AG09319 (cell line): ENCODE data around the gene SLC45A1.

Source experiments
- DNase-seq: peaks from one replicate; pipeline ENCODE4 v3.0.0-alpha.2; 2010; ENCODE audit warnings: low read depth; ENCODE audit errors: extremely low read depth
- TF ChIP-seq, protein P1 (sequence below): IDR thresholded peaks from 2 replicates; pipeline ENCODE4 v1.5.1; 2011; ENCODE audit warnings: low read depth, mild to moderate bottlenecking, inconsistent platforms, low read length, moderate library complexity

The SLC45A1 gene

GRCh38 chr1:8297245-8297644 is 20.7 kb upstream of the SLC45A1 start:
- TF ChIP-seq, protein P1, sequence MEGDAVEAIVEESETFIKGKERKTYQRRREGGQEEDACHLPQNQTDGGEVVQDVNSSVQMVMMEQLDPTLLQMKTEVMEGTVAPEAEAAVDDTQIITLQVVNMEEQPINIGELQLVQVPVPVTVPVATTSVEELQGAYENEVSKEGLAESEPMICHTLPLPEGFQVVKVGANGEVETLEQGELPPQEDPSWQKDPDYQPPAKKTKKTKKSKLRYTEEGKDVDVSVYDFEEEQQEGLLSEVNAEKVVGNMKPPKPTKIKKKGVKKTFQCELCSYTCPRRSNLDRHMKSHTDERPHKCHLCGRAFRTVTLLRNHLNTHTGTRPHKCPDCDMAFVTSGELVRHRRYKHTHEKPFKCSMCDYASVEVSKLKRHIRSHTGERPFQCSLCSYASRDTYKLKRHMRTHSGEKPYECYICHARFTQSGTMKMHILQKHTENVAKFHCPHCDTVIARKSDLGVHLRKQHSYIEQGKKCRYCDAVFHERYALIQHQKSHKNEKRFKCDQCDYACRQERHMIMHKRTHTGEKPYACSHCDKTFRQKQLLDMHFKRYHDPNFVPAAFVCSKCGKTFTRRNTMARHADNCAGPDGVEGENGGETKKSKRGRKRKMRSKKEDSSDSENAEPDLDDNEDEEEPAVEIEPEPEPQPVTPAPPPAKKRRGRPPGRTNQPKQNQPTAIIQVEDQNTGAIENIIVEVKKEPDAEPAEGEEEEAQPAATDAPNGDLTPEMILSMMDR: no peak
- DNase-seq: no peak

GRCh38 chr1:8299963-8300362 is 18.0 kb upstream of the SLC45A1 start:
- DNase-seq: no peak
- TF ChIP-seq, protein P1: no peak

GRCh38 chr1:8302081-8302956 is 15.6 kb upstream of the SLC45A1 start:
- DNase-seq: no peak
- TF ChIP-seq, protein P1: no peak

DNA sequence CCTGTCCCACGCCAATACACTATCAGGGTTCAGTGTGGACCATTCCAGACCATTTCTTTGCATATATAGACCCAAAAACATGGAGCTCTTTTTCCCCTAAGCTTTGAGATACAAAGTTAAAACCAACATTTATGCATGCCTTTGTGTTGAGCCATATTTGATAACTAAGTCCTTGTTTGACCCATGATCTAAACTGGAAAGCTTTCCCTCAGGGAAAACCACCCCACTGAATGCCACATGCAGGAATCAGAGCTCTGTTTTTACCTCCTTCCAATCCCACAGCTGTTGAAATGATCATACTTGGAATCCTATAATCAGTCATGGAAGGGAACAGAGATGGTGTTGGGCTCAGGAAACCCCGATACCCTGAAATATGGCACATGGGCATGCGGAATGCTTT is 14.8 kb upstream of the SLC45A1 start:
- TF ChIP-seq, protein P1: no peak

GRCh38 chr1:8303876-8304275 is 14.0 kb upstream of the SLC45A1 start:
- DNase-seq: no peak
- TF ChIP-seq, protein P1: no peak

More for the DNA sequence above, 14.8 kb upstream of the SLC45A1 start:
- DNase-seq: peak; percentile 14

DNA sequence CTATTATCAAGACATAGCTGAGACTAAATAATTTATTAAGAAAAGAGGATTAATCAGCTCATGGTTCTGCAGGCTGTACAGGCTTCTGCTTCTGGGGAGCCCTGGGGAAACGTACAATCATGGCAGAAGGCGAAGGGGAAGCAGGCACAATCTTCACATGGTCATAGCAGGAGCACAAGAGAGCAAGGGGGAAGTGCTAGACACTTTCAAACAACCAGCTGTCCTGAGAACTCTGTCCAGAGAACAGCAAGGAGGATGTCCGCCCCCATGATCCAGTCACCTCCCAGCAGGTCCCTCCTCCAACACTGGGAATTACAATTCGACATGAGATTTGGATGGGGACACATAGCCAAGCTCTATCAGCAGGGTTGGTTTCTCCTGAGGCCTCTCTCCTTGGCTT is 10.3 kb upstream of the SLC45A1 start:
- DNase-seq: no peak
- TF ChIP-seq, protein P1: no peak

- DNase-seq: no peak
- TF ChIP-seq, protein P1: no peak
Observed at GRCh38 chr1:8311068-8311718, 6.7 kb upstream of the SLC45A1 start.
